NCI-H2196 (cell line): ENCODE measurements around the gene PIWIL1.

Source experiments
- DNase-seq: peaks from one replicate; lab custom pipeline; 2025; ENCODE audit not compliant: unreplicated experiment; lab: John Stamatoyannopoulos, UW

PIWIL1 gene

GRCh38 chr12:130337488-130338303 is at the start of gene PIWIL1:
TSS of gene PIWIL1 (plus strand) at chr12:130337887. CDS start at chr12:130342592, 4,705 bp downstream.
- DNase-seq: no peak

- DNase-seq: no peak
Measured at GRCh38 chr12:130288206-130288605, 49.5 kb upstream of the PIWIL1 start.

DNA sequence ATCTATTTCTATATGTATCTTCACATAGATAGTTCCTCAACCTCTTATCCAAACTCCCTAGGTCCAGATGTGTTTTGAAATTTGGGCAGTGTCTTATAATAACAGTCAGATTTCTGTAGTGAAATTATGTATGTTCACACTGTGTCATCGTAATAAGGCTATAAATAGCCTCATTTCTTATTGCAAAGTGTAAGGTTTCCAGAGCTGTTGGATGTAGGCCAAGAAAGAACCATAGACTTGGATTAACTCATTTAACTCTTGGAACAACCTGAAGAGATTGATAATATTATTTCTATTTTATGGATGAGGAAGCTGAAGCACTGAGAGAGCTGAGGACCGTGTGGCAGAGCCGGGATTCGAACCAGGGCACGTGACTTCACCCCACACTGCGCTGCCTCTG is 49.0 kb upstream of the PIWIL1 start:
- DNase-seq: no peak

- no peak for DNase-seq
Measured at GRCh38 chr12:130290114-130290513, 47.6 kb upstream of the PIWIL1 start.

DNA sequence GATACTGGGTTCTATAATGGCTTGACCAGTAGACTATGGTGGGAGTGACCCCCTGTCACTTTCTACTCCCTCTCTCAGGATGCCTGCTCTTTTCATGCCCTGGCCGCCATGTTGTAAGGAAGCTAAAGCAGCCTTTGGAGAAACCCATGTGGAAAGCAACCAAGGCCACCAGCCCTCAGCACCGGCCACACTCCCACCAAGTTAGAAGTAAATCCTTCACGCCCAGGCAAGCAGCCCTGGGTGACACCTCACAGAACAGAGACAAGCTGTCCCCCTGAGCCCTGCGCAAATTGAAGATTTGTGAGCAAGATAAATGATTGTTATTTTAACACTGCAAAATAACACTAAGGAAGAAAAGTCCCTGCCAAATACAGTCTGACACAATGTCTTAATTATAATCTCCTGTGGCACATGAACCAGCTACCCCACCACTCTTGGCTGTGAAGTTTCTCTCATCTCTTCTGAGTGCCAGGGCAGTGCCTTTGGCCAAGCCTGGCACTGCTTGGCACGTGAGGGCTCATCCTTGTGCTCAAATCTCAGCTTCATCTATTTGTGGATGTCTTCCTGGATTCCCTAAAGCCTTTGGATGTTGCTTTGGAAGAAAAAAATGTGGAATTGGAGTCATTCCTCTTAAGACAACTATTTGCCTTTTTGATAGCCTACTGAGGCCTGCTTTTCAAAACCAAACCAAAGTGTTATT is 39.2 kb upstream of the PIWIL1 start:
- DNase-seq: no peak

- DNase-seq: no peak
Measured at GRCh38 chr12:130299574-130299973, 38.1 kb upstream of the PIWIL1 start.

GRCh38 chr12:130300090-130300489 is 37.6 kb upstream of the PIWIL1 start:
- DNase-seq: no peak

GRCh38 chr12:130300737-130301535 is 36.8 kb upstream of the PIWIL1 start:
- DNase-seq: no peak

GRCh38 chr12:130301559-130301958 is 36.1 kb upstream of the PIWIL1 start:
- no peak for DNase-seq

DNA sequence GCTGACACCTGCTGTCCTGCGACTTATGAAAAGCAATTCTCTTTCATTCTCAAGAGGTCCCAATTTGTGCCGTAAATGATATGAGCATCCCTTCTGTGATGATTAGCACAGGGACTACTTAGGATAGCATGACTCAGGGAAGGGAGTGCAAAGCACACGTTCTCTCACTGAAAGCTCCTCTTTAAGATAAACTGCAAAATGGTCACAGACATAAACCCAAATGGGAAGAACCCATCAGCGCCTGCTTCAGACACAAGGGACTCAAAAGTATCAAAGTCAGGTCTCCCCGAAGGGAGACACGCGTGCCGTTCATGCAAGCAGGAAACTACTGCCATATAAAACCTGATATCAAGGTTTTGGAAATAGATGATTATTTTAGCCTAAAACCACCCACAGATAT is 33.9 kb upstream of the PIWIL1 start:
- no peak for DNase-seq

- DNase-seq: no peak
Measured at GRCh38 chr12:130307859-130308258, 29.8 kb upstream of the PIWIL1 start.

- no peak for DNase-seq
Measured at GRCh38 chr12:130308393-130308792, 29.3 kb upstream of the PIWIL1 start.

DNA sequence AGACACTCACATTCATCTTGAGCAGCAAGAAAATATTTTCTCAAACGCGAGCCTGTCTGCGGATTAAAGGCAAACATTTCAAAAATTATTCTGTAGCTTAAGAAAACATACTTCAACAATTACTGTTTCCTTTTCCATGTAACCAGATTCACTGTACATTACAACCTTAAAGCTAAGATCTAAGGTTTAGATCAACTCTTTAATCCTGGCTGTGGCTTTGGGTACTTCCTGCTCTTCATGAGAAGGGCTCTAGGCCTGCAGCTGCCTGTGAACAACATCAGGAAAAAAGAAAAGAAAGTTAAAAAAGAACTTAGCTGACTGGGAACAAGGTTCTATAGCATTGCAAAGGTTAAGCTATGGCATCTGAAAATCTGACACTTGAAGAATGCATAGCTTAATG is 21.4 kb upstream of the PIWIL1 start:
- DNase-seq: no peak

GRCh38 chr12:130320536-130320935 is 17.2 kb upstream of the PIWIL1 start:
- DNase-seq: no peak

DNA sequence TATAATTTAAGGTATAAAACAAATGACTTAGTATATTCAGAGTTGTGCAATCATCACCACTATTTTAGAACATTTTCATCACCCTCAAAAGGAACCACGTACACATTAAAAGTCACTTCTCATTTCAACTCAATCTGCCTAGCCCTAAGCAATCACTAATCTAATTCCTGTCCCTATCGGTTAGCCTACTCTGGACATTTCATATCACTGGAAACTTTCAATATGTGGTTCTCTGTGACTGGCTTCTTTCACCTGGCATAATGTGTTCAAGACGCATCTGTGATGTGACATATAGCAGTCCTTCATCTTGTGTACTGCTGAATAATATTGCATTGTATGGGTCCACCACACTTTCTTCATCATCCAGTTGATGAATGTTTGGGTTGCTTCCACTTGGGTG is 15.4 kb upstream of the PIWIL1 start:
- DNase-seq: no peak

DNA sequence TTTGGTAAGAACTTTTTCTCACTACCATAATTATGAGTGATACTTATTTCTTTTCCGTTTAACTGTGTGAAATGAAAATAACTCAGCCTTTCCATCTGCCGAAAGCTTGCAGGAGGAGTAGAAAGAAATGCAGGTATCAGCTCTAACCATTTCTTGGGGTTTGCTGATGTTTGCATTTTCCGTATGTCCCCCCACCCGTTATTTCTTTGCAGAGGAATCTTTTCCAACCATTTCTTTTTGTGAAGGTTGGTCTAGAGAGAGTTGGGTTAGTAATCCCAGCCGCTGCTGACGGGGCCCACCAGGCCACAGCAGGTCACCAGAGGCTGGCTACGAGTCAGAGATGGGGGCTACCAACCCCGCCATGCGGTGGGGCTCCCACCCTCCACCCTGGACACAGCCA is 7.0 kb upstream of the PIWIL1 start:
- no peak for DNase-seq

GRCh38 chr12:130331146-130331545 is 6.5 kb upstream of the PIWIL1 start:
- DNase-seq: no peak

GRCh38 chr12:130333341-130333740 is 4.3 kb upstream of the PIWIL1 start:
- no peak for DNase-seq

- no peak for DNase-seq
Measured at GRCh38 chr12:130334399-130334798, 3.3 kb upstream of the PIWIL1 start.

DNA sequence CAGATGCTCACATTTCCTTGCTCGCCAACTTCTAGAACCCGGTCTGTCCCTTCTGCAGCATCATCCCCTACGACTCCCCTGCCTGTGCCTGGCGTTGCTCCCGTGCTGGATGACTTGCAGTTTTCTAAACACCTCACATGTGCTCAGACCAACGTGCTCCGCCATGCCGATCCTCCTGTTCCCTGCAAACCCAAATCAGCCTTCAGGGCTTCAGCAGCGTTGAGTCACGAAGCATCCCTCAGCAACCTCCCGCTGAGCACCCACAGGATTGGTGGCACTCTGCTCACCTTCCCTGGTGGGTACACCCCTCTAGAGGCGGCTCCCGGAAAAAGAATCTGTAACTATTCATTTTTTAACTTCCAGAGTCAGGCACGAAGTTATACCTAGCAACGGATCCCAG is 2.8 kb upstream of the PIWIL1 start:
- no peak for DNase-seq

DNA sequence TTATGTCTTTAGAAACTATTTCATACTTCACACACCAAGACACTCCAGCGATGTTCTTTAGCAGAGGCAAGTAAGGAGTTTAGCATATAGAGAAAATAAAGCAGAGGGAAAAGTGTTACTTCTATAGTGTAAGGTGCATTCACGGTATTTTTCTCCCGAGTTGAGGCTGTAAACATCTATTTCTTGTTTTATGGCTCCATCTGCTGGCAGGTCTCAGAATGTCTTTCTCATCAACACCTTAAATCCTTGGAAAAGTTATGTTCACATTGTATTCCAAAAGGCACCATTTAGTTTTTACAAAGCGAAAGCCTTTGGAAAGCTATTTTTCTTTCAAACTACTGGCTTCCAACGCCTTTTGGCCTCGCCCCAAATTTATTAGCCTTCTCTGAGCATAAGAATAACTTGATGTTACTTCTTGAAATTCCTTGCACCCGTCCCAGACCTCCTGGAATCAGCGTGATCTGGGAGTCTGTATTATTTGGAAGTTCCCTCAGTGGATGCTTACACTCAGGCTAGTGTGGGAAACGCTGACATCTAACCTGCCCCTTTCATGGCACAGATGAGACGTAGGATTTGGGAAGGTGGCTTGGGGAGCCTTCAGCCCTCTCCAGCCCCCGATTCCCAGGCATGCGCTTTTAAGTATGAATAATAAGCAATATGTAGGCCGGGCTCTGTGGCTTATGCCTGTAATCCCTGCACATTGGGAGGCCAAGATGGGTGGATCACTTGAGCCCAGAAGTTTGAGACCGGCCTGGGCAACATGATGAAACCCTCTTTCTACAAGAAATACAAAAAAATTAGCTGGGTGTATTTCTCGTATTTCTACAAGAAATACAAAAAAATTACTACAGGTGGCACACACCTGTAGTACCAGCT is 1.9 kb upstream of the PIWIL1 start:
- peak; percentile 76 for DNase-seq
